Suppressor macrophage treated with lipopolysaccharide for 4 hours (primary cell): ENCODE results near the gene CFAP299.

Experiments
- DNase-seq: peaks from one replicate; pipeline ENCODE4 v3.0.0-alpha.2; 2020

The CFAP299 gene

GRCh38 chr4:80452768-80453167 is 117.2 kb downstream of the CFAP299 start:
- DNase-seq = no peak

DNA sequence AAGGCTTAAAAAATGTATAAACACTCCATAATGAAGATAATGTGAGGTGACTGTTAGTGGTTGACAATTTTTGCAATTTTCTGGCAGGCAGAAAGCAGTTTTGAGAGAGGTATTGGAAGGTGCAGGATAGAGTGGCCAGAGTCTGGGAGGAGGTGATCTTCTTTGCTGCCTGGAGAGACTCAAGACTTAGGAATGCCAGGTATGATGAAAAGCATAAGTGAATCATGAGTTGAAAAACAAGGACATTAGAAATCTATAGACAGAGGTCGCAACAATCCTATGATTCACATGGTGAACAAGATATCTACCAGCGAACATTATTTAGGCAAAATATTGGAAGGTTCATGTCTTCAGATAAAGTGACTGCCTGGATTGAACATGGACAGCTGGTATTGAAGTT is 118.5 kb downstream of the CFAP299 start:
- no peak for DNase-seq

DNA sequence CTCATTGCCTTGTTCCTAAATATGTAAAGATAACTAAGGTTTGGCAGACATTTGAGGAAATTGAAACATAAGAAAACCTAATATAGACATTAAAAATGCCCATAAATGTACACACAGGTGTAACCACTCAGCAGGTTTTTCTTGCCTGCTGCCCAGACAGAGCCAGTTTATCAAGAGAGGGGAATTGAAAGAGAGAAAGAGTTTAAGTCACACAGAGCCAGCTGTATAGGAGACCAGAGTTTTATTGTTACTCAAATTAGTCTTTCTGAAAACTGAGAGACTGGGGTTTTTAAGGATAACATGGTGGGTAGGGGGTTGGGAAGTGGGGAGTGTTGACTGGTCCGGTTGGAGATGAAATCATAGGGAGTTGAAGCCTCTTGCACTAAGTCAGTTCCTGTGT is 119.0 kb downstream of the CFAP299 start:
- no peak for DNase-seq

GRCh38 chr4:80459918-80460473 is 124.5 kb downstream of the CFAP299 start:
- no peak for DNase-seq

GRCh38 chr4:80461412-80461811 is 125.9 kb downstream of the CFAP299 start:
- no peak for DNase-seq

GRCh38 chr4:80462621-80463091 is 127.1 kb downstream of the CFAP299 start:
- peak; percentile 65 for DNase-seq

DNA sequence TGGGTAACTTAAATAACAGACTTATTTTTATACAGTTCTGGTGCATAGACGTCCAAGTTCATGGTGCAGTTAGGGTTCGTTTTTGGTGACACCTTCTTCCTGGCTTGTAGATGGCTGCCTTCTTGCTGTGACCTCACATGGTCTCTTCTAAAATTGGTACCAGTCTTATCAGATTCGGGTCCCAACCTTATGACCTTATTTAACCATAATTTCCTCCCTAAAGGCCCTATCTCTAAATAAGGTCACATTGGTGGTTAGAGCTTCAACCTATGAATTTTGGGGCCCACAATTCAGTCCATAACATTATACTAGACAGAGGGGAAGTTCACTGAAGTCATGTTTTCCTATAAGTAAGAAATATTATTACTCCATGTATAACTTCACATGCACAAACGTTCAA is 128.0 kb downstream of the CFAP299 start:
- no peak for DNase-seq

DNA sequence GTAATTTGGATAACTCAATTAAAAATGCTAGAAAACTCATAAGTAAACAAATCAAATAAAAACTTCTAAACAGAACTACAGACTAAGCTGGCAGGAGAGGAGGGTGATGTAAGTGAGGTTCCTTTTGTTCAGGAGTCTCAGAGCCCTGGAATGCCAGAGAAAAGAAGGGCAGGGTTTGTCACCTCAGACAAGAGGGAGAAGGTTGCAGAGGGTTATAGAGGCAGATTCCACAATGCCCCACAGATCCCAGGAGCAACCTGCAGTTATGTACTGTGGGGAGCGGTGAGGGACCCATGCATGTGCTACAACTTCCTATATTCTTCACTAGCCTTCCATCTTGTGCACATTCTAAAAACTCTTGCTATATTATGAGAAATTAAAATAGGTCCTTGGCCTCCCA is 129.7 kb downstream of the CFAP299 start:
- no peak for DNase-seq

DNA sequence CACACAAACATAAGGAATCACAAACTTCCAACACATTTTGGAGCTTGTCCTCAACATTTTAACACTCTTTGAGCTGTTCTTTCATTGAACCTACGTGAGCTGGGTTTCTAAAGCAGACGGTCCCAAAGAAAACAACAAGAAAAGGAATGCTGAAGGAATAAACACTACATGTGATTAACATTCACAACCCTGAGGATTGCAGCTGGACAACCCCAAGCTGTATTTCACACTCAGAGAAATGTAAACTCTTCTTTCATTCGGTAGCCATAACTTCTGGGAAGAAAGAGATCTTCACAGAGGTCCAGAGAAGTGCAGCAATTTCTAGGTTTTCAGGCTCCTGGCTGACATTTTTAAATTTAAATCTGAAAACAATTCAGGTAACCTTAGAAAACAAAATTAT is 130.2 kb downstream of the CFAP299 start:
- no peak for DNase-seq

DNA sequence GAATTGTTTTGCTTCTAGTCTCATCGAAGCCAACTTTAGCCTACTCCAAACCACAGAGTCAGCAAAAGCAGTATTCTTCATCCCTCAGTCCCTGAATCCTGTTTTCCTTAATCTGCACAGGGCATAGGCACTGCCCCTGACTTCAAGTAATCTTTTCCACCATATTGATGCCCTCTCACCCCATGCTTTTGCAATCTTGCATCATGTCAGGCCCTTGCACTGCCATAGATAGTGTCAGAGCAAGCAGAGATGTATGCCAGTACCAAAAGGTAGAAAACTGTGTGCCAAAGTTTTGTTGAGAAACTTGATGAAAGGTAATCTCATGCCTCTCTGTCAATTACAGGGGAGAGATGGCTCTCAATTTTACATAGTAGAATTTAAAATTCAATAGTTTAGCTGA is 131.1 kb downstream of the CFAP299 start:
- DNase-seq = no peak

DNA sequence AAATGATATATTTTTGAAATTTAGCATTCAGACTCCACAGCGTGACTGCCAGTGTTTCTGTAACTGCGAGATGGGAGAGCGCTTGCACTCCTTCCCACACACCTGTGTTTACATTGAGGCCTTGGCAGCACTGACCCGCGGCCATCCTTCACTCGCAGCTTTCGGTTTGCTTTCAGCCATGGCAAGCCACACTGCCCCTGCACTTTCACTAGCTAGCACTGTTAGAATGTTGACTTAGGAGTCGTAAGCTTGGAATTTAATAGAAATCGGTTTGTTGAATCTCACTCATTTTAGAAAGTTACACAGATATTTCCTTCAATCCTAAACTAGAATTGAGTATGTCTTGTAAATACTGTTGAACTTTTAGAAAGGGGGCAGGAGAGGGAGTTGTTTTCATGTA is 136.2 kb downstream of the CFAP299 start:
- DNase-seq = no peak

GRCh38 chr4:80475236-80475635 is 139.7 kb downstream of the CFAP299 start:
- DNase-seq = no peak

- no peak for DNase-seq
Measured at GRCh38 chr4:80475798-80476197, 140.3 kb downstream of the CFAP299 start.

GRCh38 chr4:80484712-80485111 is 149.2 kb downstream of the CFAP299 start:
- DNase-seq = no peak

- no peak for DNase-seq
Measured at GRCh38 chr4:80486603-80487002, 151.1 kb downstream of the CFAP299 start.

GRCh38 chr4:80489798-80490197 is 154.3 kb downstream of the CFAP299 start:
- no peak for DNase-seq

GRCh38 chr4:80492761-80493160 is 157.2 kb downstream of the CFAP299 start:
- DNase-seq = no peak

- no peak for DNase-seq
Measured at GRCh38 chr4:80495865-80496264, 160.3 kb downstream of the CFAP299 start.

DNA sequence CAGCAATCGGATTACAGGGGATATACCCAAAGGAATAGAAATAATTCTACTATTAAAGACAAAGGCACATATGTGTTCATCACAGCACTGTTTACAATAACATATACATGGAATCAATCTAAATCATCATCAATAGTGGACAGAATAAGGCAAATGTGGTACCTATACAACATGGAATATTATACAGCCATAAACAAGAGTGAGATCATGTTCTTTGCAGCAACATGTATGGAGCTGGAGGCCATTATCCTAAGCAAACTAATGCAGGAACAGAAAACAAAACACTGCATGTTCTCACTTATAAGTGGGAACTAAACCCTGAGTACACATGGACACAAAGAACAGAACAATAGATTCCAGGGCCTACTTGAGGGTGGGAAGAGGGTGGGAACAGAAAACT is 163.2 kb downstream of the CFAP299 start:
- no peak for DNase-seq

DNA sequence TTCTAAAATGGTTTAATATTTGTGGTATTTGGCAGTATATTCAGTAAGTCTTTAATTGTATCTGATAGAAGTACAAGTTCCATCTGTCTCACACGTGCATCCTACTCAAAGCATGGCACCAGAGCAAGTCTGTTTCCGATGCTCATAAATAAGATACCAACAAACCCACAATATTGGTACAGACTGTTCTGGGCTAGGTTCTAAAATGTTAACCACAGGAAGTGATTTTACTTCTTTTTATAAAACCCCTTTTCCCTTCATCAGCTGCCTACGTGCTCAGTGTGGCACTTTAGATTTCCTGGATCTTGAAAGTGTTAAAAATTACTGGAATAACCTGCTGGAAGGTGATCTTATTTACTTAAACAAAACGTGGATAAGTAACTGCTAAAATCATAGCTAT is 165.1 kb downstream of the CFAP299 start:
- no peak for DNase-seq

- no peak for DNase-seq
Measured at GRCh38 chr4:80507077-80507476, 171.5 kb downstream of the CFAP299 start.

DNA sequence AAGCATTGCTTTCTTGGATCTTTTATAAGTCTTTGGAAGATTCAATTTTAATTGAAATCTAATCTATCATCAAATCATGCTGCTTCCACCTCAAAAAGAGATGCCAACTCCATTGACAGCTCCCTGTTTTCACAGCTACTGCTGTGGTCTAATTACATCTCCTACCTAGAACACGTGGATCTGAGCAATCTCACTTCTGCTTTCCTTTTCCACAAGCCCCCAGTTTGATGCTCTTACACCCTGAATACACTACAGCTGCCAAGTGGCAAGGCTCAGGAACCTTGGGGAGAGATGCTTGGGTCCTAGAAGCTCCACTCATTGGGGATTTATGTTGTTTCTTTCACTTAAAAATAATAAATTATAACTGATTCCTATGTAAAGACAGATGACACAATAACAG is 172.0 kb downstream of the CFAP299 start:
- DNase-seq = no peak

DNA sequence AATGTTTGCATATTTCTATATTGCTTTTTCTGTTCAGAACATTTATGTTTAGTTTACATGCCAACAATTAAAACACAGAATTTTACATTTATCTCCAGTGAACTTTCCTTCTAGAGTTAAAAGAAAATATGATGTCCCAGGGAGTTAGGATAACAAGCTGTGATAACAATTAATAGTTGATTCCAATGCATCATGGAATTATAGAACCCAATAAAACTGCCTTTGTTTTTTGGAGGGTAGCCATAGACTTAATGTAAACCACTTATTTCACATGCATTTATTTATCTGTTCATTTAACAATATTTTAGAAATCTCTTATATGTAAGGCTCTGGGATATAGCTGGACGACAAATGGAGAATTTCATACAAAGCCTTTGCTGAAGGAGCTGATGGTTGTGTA is 180.0 kb downstream of the CFAP299 start:
- no peak for DNase-seq

- DNase-seq = no peak
Measured at GRCh38 chr4:80521438-80521837, 185.9 kb downstream of the CFAP299 start.

DNA sequence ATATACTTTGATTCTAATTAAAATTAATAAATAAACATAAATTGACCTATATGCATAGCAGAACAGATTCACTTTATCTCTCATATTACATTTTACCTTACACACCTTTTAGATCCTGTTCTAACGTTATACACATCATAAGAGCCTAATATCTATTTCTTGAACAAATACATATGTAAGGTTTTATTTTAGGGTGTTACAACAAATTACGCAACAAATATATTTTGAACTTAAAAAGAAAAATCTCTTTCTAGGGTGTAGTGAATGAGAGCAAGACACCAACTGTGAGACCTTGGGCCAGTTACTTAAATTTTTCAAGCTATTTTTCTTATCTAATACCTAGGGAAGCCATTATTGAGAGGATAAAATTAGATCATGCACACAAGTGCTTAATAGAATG is 191.2 kb downstream of the CFAP299 start:
- DNase-seq = no peak

GRCh38 chr4:80529026-80529425 is 193.5 kb downstream of the CFAP299 start:
- no peak for DNase-seq
